Stimulated activated CD4-positive, alpha-beta T cell treated with anti-CD3 and anti-CD28 coated beads, TNF-alpha, amount 100 ng/mL, for 1 hour (primary cell): ENCODE data around the gene NRIP1.

Experiments
- DNase-seq, 3 donors: peaks; one replicate each; pipeline ENCODE4 v3.0.0-alpha.2; 2020; ENCODE audit warnings: low read depth in 3 of 3, low spot score in 1 of 3

The NRIP1 gene

GRCh38 chr21:14923468-14923867 lies 141.3 kb downstream of the NRIP1 start:
- DNase-seq, result no peak

- no peak for DNase-seq
Measured at GRCh38 chr21:14922980-14923379, 141.8 kb downstream of the NRIP1 start.

GRCh38 chr21:14918527-14918926 lies 146.3 kb downstream of the NRIP1 start:
- no peak for DNase-seq

- DNase-seq, result no peak
Measured at GRCh38 chr21:14917762-14918161, 147.0 kb downstream of the NRIP1 start.

- DNase-seq, result no peak
Measured at GRCh38 chr21:14916676-14917141, 148.1 kb downstream of the NRIP1 start.

- no peak for DNase-seq
Measured at GRCh38 chr21:14913638-14914037, 151.2 kb downstream of the NRIP1 start.

- DNase-seq, result no peak
Measured at GRCh38 chr21:14911351-14911750, 153.4 kb downstream of the NRIP1 start.
